NCI-H69 (cell line): ENCODE measurements around the gene FAM47E.
"Not testable (repeated sequence)": the region's sequence is repeated elsewhere in the genome, so short reads cannot be mapped to it uniquely, and the experiment has no call there.

ENCODE experiments used
- DNase-seq: peaks from one replicate; lab custom pipeline; 2025; lab: John Stamatoyannopoulos, UW

The FAM47E gene

GRCh38 chr4:76226418-76226817 lies 25.1 kb upstream of the FAM47E start:
- no peak for DNase-seq

GRCh38 chr4:76232681-76233080 lies 18.8 kb upstream of the FAM47E start:
- DNase-seq: peak; percentile 32

- DNase-seq: peak; percentile 68
Observed at GRCh38 chr4:76233083-76233482, 18.4 kb upstream of the FAM47E start.

- DNase-seq: peak; percentile 82
Observed at GRCh38 chr4:76233529-76233928, 18.0 kb upstream of the FAM47E start.

GRCh38 chr4:76233967-76234678 lies 17.4 kb upstream of the FAM47E start:
- DNase-seq: peak; percentile 53

GRCh38 chr4:76234679-76235044 lies 16.9 kb upstream of the FAM47E start:
- DNase-seq: no peak

GRCh38 chr4:76235407-76235806 lies 16.1 kb upstream of the FAM47E start:
- DNase-seq: no peak

GRCh38 chr4:76235915-76236314 lies 15.6 kb upstream of the FAM47E start:
- no peak for DNase-seq

GRCh38 chr4:76238236-76238635 lies 13.3 kb upstream of the FAM47E start:
- DNase-seq: no peak

- DNase-seq: no peak
Observed at GRCh38 chr4:76238701-76239100, 12.8 kb upstream of the FAM47E start.

- no peak for DNase-seq
Observed at GRCh38 chr4:76240236-76240635, 11.3 kb upstream of the FAM47E start.

- not testable (repeated sequence) for DNase-seq
Observed at GRCh38 chr4:76243877-76244276, 7.6 kb upstream of the FAM47E start.

GRCh38 chr4:76246025-76246424 lies 5.5 kb upstream of the FAM47E start:
- DNase-seq: no peak

- DNase-seq: no peak
Observed at GRCh38 chr4:76246852-76247251, 4.7 kb upstream of the FAM47E start.

GRCh38 chr4:76250962-76251361 lies 559 bp upstream of the FAM47E start:
- peak; percentile 35 for DNase-seq

GRCh38 chr4:76252271-76252653 lies 741 bp downstream of the FAM47E start:
- DNase-seq: no peak

- no peak for DNase-seq
Observed at GRCh38 chr4:76253511-76253910, 2.0 kb downstream of the FAM47E start.

GRCh38 chr4:76256032-76256431 lies 4.5 kb downstream of the FAM47E start:
- no peak for DNase-seq

GRCh38 chr4:76256968-76257367 lies 5.4 kb downstream of the FAM47E start:
- no peak for DNase-seq

GRCh38 chr4:76257824-76258223 lies 6.3 kb downstream of the FAM47E start:
- DNase-seq: no peak

GRCh38 chr4:76260571-76260970 lies 9.1 kb downstream of the FAM47E start:
- no peak for DNase-seq

GRCh38 chr4:76265631-76266218 lies 14.2 kb downstream of the FAM47E start:
- no peak for DNase-seq

- no peak for DNase-seq
Observed at GRCh38 chr4:76266627-76267026, 15.1 kb downstream of the FAM47E start.

- no peak for DNase-seq
Observed at GRCh38 chr4:76267811-76268210, 16.3 kb downstream of the FAM47E start.
